IMR-90 (cell line): ENCODE data around the gene LLCFC1. TPM values are rescaled to one million over a fixed set of nuclear protein-coding genes. Genes with fewer than 3 reads are reported as not detected.

Experiments used
- ATAC-seq: fragments of 200-7000 bp; cut with Tn5 transposase; 2 replicates; pipeline ENCODE4 v1.9.1; 2020; ENCODE audit warnings: low read depth, mild to moderate bottlenecking, moderate library complexity
- BruUV-seq: library from RNA; stranded (reverse); fragments of 400-500 nt; replicated peaks from 2 replicates; lab custom pipeline; 2021; lab: Mats Ljungman, UMichigan
- CTCF ChIA-PET: fragments of 300-600 bp; formaldehyde crosslinking; extraction: SDS; loops from one replicate; lab custom pipeline; 2021; ENCODE audit warnings: antibody characterized with exemption; lab: Yijun Ruan, JAX
- POLR2A ChIA-PET: fragments of 300-600 bp; sonication (Branson Sonifier 250); formaldehyde crosslinking; loops from one replicate; lab custom pipeline; 2022; ENCODE audit warnings: antibody characterized with exemption; ENCODE audit not compliant: unreplicated experiment; lab: Charles Lee
- DNase-seq: peaks from one replicate; pipeline ENCODE4 v3.0.0; 2013
- H2AFZ ChIP-seq: replicated peaks from 2 replicates; pipeline ENCODE3; 2013; ENCODE audit warnings: low read length, mild to moderate bottlenecking; ENCODE audit not compliant: poor library complexity
- H2AK5ac ChIP-seq: 2 replicates; pipeline ENCODE4 v1.6.1; 2013; ENCODE audit warnings: low read depth, low read length, inconsistent platforms
- H2AK9ac ChIP-seq: replicated peaks from 2 replicates; pipeline ENCODE3; 2013; ENCODE audit warnings: mild to moderate bottlenecking, low read depth, low read length, moderate library complexity; ENCODE audit not compliant: poor library complexity
- H2BK120ac ChIP-seq: 2 replicates; pipeline ENCODE4 v1.6.1; 2013; ENCODE audit warnings: low read depth, low read length, inconsistent platforms
- H2BK15ac ChIP-seq: 3 replicates; pipeline ENCODE4 v1.6.1; 2013; ENCODE audit warnings: low read depth, low read length, inconsistent platforms
- H2BK20ac ChIP-seq: 2 replicates; pipeline ENCODE4 v1.6.1; 2013; ENCODE audit warnings: low read depth, mild to moderate bottlenecking, inconsistent platforms, low read length, moderate library complexity
- H2BK5ac ChIP-seq: 2 replicates; pipeline ENCODE4 v1.6.1; 2013; ENCODE audit warnings: mild to moderate bottlenecking, low read depth, low read length, inconsistent platforms; ENCODE audit not compliant: poor library complexity, severe bottlenecking
- H3K14ac ChIP-seq: replicated peaks from 2 replicates; pipeline ENCODE4 v1.6.1; 2013; ENCODE audit warnings: low read depth, low read length, inconsistent platforms
- H3K18ac ChIP-seq: 2 replicates; pipeline ENCODE4 v1.6.1; 2013; ENCODE audit warnings: low read depth, low read length, control low read depth
- H3K23ac ChIP-seq: 2 replicates; pipeline ENCODE4 v1.6.1; 2013; ENCODE audit warnings: low read depth, low read length, inconsistent platforms
- H3K27ac ChIP-seq: 2 replicates; pipeline ENCODE4 v1.5.1; 2013; ENCODE audit warnings: mild to moderate bottlenecking, control low read depth, low read length; ENCODE audit not compliant: insufficient read depth
- H3K27me3 ChIP-seq: 2 replicates; pipeline ENCODE4 v1.6.1; 2013; ENCODE audit warnings: low read length; ENCODE audit not compliant: control insufficient read depth, insufficient read depth
- H3K36me3 ChIP-seq: 2 replicates; pipeline ENCODE4 v1.6.1; 2013; ENCODE audit warnings: low read length, mixed read lengths; ENCODE audit not compliant: control insufficient read depth, insufficient read depth
- H3K4ac ChIP-seq: 2 replicates; pipeline ENCODE4 v1.6.1; 2013; ENCODE audit warnings: low read depth, low read length, inconsistent platforms
- H3K4me1 ChIP-seq: 2 replicates; pipeline ENCODE4 v1.6.1; 2013; ENCODE audit warnings: low read length, mixed read lengths; ENCODE audit not compliant: control insufficient read depth, insufficient read depth
- H3K4me2 ChIP-seq: 2 replicates; pipeline ENCODE4 v1.6.1; 2013; ENCODE audit warnings: low read depth, mild to moderate bottlenecking, control low read depth, low read length, moderate library complexity
- H3K4me3 ChIP-seq: 2 replicates; pipeline ENCODE4 v1.5.1; 2013; ENCODE audit warnings: low read depth, mild to moderate bottlenecking, control low read depth, low read length, moderate library complexity; ENCODE audit not compliant: insufficient read depth
- H3K56ac ChIP-seq: 2 replicates; pipeline ENCODE4 v1.6.1; 2013; ENCODE audit warnings: low read length, inconsistent platforms; ENCODE audit not compliant: insufficient read depth; ENCODE audit errors: extremely low read depth
- H3K79me1 ChIP-seq, 2 experiments: 2 replicates each; pipeline ENCODE4 v1.6.1; 2013; ENCODE audit warnings: low read length in 2 of 2, inconsistent platforms in 1 of 2, low read depth in 1 of 2
- H3K9ac ChIP-seq: 2 replicates; pipeline ENCODE4 v1.6.1; 2013; ENCODE audit warnings: low read depth, low read length, control low read depth
- H3K9me1 ChIP-seq: 2 replicates; pipeline ENCODE4 v1.6.1; 2013; ENCODE audit warnings: low read length, inconsistent platforms; ENCODE audit not compliant: insufficient read depth
- H3K9me3 ChIP-seq: 2 replicates; pipeline ENCODE4 v1.6.1; 2013; ENCODE audit warnings: low read length; ENCODE audit not compliant: control insufficient read depth, insufficient read depth
- H4K20me1 ChIP-seq: 2 replicates; pipeline ENCODE4 v1.6.1; 2013; ENCODE audit warnings: low read length, inconsistent platforms; ENCODE audit not compliant: insufficient read depth
- H4K5ac ChIP-seq: 2 replicates; pipeline ENCODE4 v1.6.1; 2013; ENCODE audit warnings: mild to moderate bottlenecking, low read depth, low read length, control low read depth
- H4K8ac ChIP-seq, 2 experiments: 2 replicates each; pipeline ENCODE4 v1.6.1; 2013; ENCODE audit warnings: low read depth in 2 of 2, low read length in 2 of 2, control low read depth in 1 of 2, inconsistent platforms in 1 of 2
- H4K91ac ChIP-seq: 2 replicates; pipeline ENCODE4 v1.6.1; 2013; ENCODE audit warnings: low read depth, low read length, inconsistent platforms; ENCODE audit not compliant: insufficient read depth
- BHLHE40 ChIP-seq: fragments of 150-350 bp; IDR thresholded peaks from 2 replicates; pipeline ENCODE4 v1.6.1; 2016; ENCODE audit warnings: mild to moderate bottlenecking, low read depth, low read length
- CEBPB ChIP-seq: IDR thresholded peaks from 2 replicates; pipeline ENCODE4 v1.6.1; 2012; ENCODE audit warnings: low read depth, low read length, improper control_type of control experiment
- CHD1 ChIP-seq: IDR thresholded peaks from 2 replicates; pipeline ENCODE4 v1.6.1; 2012; ENCODE audit warnings: low read depth, low read length, improper control_type of control experiment
- FOS ChIP-seq: fragments of 150-350 bp; IDR thresholded peaks from 2 replicates; pipeline ENCODE4 v1.6.1; 2016; ENCODE audit warnings: low read depth, low read length
- MAFK ChIP-seq: IDR thresholded peaks from 2 replicates; pipeline ENCODE4 v1.6.1; 2012; ENCODE audit warnings: low read depth, low read length, improper control_type of control experiment
- MAZ ChIP-seq: IDR thresholded peaks from 2 replicates; pipeline ENCODE4 v1.6.1; 2012; ENCODE audit warnings: low read depth, mild to moderate bottlenecking, low read length, improper control_type of control experiment, moderate library complexity, borderline replicate concordance
- MXI1 ChIP-seq: IDR thresholded peaks from 2 replicates; pipeline ENCODE4 v1.6.1; 2012; ENCODE audit warnings: low read depth, mild to moderate bottlenecking, low read length, moderate library complexity, borderline replicate concordance
- POLR2A ChIP-seq: IDR thresholded peaks from 2 replicates; pipeline ENCODE4 v1.6.1; 2012; ENCODE audit warnings: mild to moderate bottlenecking, low read depth, low read length
- RAD21 ChIP-seq: IDR thresholded peaks from 2 replicates; pipeline ENCODE4 v1.6.1; 2012; ENCODE audit warnings: low read length, improper control_type of control experiment
- RCOR1 ChIP-seq: IDR thresholded peaks from 2 replicates; pipeline ENCODE4 v1.6.1; 2012; ENCODE audit warnings: mild to moderate bottlenecking, low read length, improper control_type of control experiment; ENCODE audit not compliant: insufficient replicate concordance
- RFX5 ChIP-seq: IDR thresholded peaks from 2 replicates; pipeline ENCODE4 v1.8.0; 2012; ENCODE audit warnings: low read depth, mild to moderate bottlenecking, low read length, moderate library complexity
- SMC3 ChIP-seq: fragments of 150-350 bp; IDR thresholded peaks from 2 replicates; pipeline ENCODE4 v1.6.1; 2016; ENCODE audit warnings: low read depth, mild to moderate bottlenecking, antibody characterized with exemption, low read length, moderate library complexity
- WGBS, 2 experiments: methylation state at CpG; one replicate each; pipeline versions ENCODE4 v1.1.5 to v1.1.7; 2013; ENCODE audit warnings: missing lambda C conversion rate in 2 of 2; ENCODE audit not compliant: insufficient read length in 1 of 2; ENCODE audit errors: extremely low coverage in 2 of 2; 5-methylcytosine and 5-hydroxymethylcytosine counted together
- dilution Hi-C: fragments of 300-500 bp; cut with HindIII; formaldehyde crosslinking; loops from one replicate; pipeline ENCODE4 v1.14.3; 2018; ENCODE audit warnings: low sequenced_read_pairs; ENCODE audit not compliant: unreplicated experiment
- in situ Hi-C: fragments of 300-500 bp; cut with MboI; formaldehyde crosslinking; loops from 3 replicates; pipeline ENCODE4 v1.14.3; 2019; ENCODE audit warnings: low sequenced_read_pairs, inconsistent platforms, mixed read lengths
- intact Hi-C: fragments of 100-400 bp; cut with micrococcal nuclease; formaldehyde crosslinking; loops from 2 replicates; pipeline ENCODE4 v1.10.0; 2022
- polyA plus RNA-seq, 3 experiments: library from polyadenylated mRNA; depleted of rRNA; stranded (reverse); fragments of >200 nt; gene quantifications; 2 replicates each; pipeline ENCODE4 v1.2.3, GENCODE V29; 2012; ENCODE audit warnings: low replicate concordance in 1 of 3
- total RNA-seq: library from RNA; depleted of rRNA; stranded (reverse); fragments of >200 nt; gene quantifications from 2 replicates; pipeline ENCODE4 v1.2.3, GENCODE V29; 2012
- TF ChIP-seq, protein P1 (sequence below): fragments of 150-350 bp; IDR thresholded peaks from 2 replicates; pipeline ENCODE4 v1.6.1; 2016; ENCODE audit warnings: low read depth, mild to moderate bottlenecking, low read length, moderate library complexity, borderline replicate concordance
- TF ChIP-seq, protein P2 (sequence below): conservative IDR thresholded peaks from 2 replicates; pipeline ENCODE4 v1.5.1; 2012; ENCODE audit warnings: mild to moderate bottlenecking, low read depth, low read length, improper control_type of control experiment

The LLCFC1 gene
- total and polyA plus RNA-seq, 2 of the 4 experiments (the other 2 are of a cell fraction): not detected

GRCh38 chr7:142927085-142927745 is 12.1 kb upstream of the LLCFC1 start:
- BruUV-seq: no TSS peak
- H2AFZ ChIP-seq: no peak overlapping the region
- no peak overlapping the region for H4K5ac ChIP-seq
- ChIA-PET CTCF (interaction anchor here (0.6 kb wide), 1 partner anchor 1572 kb away, joined by 7 read pairs; no protein-coding TSS in a partner anchor), POLR2A (no interaction called here)
- no peaks in the 10 kb centered on the region for H3K36me3 ChIP-seq
- no peak overlapping the region for H3K56ac ChIP-seq
- no peak overlapping the region for H3K27ac ChIP-seq
- H3K4me2 ChIP-seq: no peak overlapping the region
- no peak overlapping the region for H2AK9ac ChIP-seq
- H3K18ac ChIP-seq: no peak overlapping the region
- H3K23ac ChIP-seq: no peak overlapping the region
- no peaks in the 10 kb centered on the region for H3K4me1 ChIP-seq
- no peak overlapping the region for H3K14ac ChIP-seq
- H2BK20ac ChIP-seq: no peak overlapping the region
- no peak overlapping the region for H2BK120ac ChIP-seq
- no peak overlapping the region for H3K4me3 ChIP-seq
- H3K4ac ChIP-seq: no peak overlapping the region
- intact Hi-C loops (no loop called here), dilution Hi-C loops (no loop called here), in situ Hi-C loops (no loop called here)
- no peak overlapping the region for H3K9ac ChIP-seq
- H3K9me3 ChIP-seq: peaks cover 10% of the 10 kb centered on the region; the same call in 1 of the 2 replicates
- no peak overlapping the region for H4K91ac ChIP-seq
- no peak overlapping the region for H2BK5ac ChIP-seq
- WGBS, 2 experiments: 14% methylated on average over 1 of the region's 7 CpGs; no CpG with 5 or more reads in 1 of the 2 experiments
- H3K9me1 ChIP-seq: no peaks in the 10 kb centered on the region
- no peak overlapping the region for H2AK5ac ChIP-seq
- no peaks in the 10 kb centered on the region for H4K20me1 ChIP-seq
- no peak overlapping the region for H4K8ac ChIP-seq
- no peaks in the 10 kb centered on the region for H3K79me1 ChIP-seq
- no peak for ATAC-seq
- DNase-seq: no peak
- H3K27me3 ChIP-seq: no peaks in the 10 kb centered on the region
- no peak for TF ChIP-seq CHD1
- no peak for TF ChIP-seq RAD21
- no peak for TF ChIP-seq FOS
- TF ChIP-seq POLR2A: no peak
- no peak for TF ChIP-seq RFX5
- TF ChIP-seq, protein P1, sequence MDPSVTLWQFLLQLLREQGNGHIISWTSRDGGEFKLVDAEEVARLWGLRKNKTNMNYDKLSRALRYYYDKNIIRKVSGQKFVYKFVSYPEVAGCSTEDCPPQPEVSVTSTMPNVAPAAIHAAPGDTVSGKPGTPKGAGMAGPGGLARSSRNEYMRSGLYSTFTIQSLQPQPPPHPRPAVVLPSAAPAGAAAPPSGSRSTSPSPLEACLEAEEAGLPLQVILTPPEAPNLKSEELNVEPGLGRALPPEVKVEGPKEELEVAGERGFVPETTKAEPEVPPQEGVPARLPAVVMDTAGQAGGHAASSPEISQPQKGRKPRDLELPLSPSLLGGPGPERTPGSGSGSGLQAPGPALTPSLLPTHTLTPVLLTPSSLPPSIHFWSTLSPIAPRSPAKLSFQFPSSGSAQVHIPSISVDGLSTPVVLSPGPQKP: no peak
- TF ChIP-seq CEBPB: no peak
- TF ChIP-seq MAZ: no peak
- no peak for TF ChIP-seq MXI1
- TF ChIP-seq, protein P2, sequence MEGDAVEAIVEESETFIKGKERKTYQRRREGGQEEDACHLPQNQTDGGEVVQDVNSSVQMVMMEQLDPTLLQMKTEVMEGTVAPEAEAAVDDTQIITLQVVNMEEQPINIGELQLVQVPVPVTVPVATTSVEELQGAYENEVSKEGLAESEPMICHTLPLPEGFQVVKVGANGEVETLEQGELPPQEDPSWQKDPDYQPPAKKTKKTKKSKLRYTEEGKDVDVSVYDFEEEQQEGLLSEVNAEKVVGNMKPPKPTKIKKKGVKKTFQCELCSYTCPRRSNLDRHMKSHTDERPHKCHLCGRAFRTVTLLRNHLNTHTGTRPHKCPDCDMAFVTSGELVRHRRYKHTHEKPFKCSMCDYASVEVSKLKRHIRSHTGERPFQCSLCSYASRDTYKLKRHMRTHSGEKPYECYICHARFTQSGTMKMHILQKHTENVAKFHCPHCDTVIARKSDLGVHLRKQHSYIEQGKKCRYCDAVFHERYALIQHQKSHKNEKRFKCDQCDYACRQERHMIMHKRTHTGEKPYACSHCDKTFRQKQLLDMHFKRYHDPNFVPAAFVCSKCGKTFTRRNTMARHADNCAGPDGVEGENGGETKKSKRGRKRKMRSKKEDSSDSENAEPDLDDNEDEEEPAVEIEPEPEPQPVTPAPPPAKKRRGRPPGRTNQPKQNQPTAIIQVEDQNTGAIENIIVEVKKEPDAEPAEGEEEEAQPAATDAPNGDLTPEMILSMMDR: no peak
- TF ChIP-seq RCOR1: no peak
- TF ChIP-seq MAFK: no peak
- TF ChIP-seq BHLHE40: no peak
- TF ChIP-seq SMC3: no peak
- H2BK15ac ChIP-seq: no peak overlapping the region
